ENCODE data around the gene NR5A1. TPM values are rescaled to one million over a fixed set of nuclear protein-coding genes. Genes with fewer than 3 reads are reported as not detected.

NR5A1 gene
- total RNA-seq, 4 donors from 2014 or later: not detected

- intact Hi-C loops (cut with DNase I; ENCODE audit: low total_unique reads) (no loop called here), in situ Hi-C loops (cut with MboI; ENCODE audit: low pct_ligation_motif_present in 1 of 4, low pct_unique_long_range_greater_than_20kb in 1 of 4, low sequenced_read_pairs in 3 of 4) (no loop called here)
- Histone ChIP-seq H3K27me3 (peaks cover 69% of the 10 kb centered on the region), H3K4me3 (no peak overlapping the region), H3K27ac (no peak overlapping the region), H3K4me1 (peaks cover 0 to 11% (median 8%) of the 10 kb centered on the region in 4 donors), H3K9me3 (no peaks in the 10 kb centered on the region), H3K36me3 (no peaks in the 10 kb centered on the region)
- 62% methylated on average over 12 of the region's 12 CpGs; no CpG with 5 or more reads in 1 of the 2 donors for WGBS, 2 donors (ENCODE audit: low coverage in 1 of 2)
- no peak for TF ChIP-seq EP300 (IDR thresholded peaks at IDR 0.05; ENCODE audit: low read depth)
- no peak for TF ChIP-seq POLR2AphosphoS5 (IDR thresholded peaks at IDR 0.05)
- TF ChIP-seq POLR2A (IDR thresholded peaks at IDR 0.05): no peak
- no peak for TF ChIP-seq CTCF (IDR thresholded peaks at IDR 0.05)
- no peak for DNase-seq
Measured at GRCh38 chr9:124478354-124478753, 28.8 kb downstream of the NR5A1 start.

GRCh38 chr9:124477648-124478285, 29.4 kb downstream of the NR5A1 start:
- H3K27me3 ChIP-seq: peaks cover 69% of the 10 kb centered on the region

GRCh38 chr9:124477211-124477647, 30.0 kb downstream of the NR5A1 start:
- Histone ChIP-seq H3K36me3 (no peaks in the 10 kb centered on the region), H3K27ac (no peak overlapping the region), H3K9me3 (no peaks in the 10 kb centered on the region), H3K27me3 (peaks cover 65% of the 10 kb centered on the region), H3K4me3 (peak overlapping the region in 1 of 4 donors; percentile 38), H3K4me1 (peaks cover 0 to 11% (median 8%) of the 10 kb centered on the region in 4 donors)
- no peak for DNase-seq
- TF ChIP-seq EP300 (IDR thresholded peaks at IDR 0.05; ENCODE audit: low read depth) (no peak), POLR2AphosphoS5 (IDR thresholded peaks at IDR 0.05) (no peak), POLR2A (IDR thresholded peaks at IDR 0.05) (no peak), CTCF (IDR thresholded peaks at IDR 0.05) (no peak)
- 41% methylated on average over 12 of the region's 19 CpGs; no CpG with 5 or more reads in 1 of the 2 donors for WGBS, 2 donors (ENCODE audit: low coverage in 1 of 2)
- intact Hi-C loops (cut with DNase I; ENCODE audit: low total_unique reads) (no loop called here), in situ Hi-C loops (cut with MboI; ENCODE audit: low pct_ligation_motif_present in 1 of 4, low pct_unique_long_range_greater_than_20kb in 1 of 4, low sequenced_read_pairs in 3 of 4) (no loop called here)

More at GRCh38 chr9:124477648-124478285, 29.4 kb downstream of the NR5A1 start:
- in situ Hi-C loops (cut with MboI; ENCODE audit: low pct_ligation_motif_present in 1 of 4, low pct_unique_long_range_greater_than_20kb in 1 of 4, low sequenced_read_pairs in 3 of 4) (no loop called here), intact Hi-C loops (cut with DNase I; ENCODE audit: low total_unique reads) (no loop called here)
- no peaks in the 10 kb centered on the region for H3K36me3 ChIP-seq
- TF ChIP-seq POLR2A (IDR thresholded peaks at IDR 0.05) (no peak), POLR2AphosphoS5 (IDR thresholded peaks at IDR 0.05) (no peak), CTCF (IDR thresholded peaks at IDR 0.05) (no peak), EP300 (IDR thresholded peaks at IDR 0.05; ENCODE audit: low read depth) (no peak)
- H3K9me3 ChIP-seq: no peaks in the 10 kb centered on the region
- H3K4me3 ChIP-seq: peak overlapping the region in 2 of 4 donors; percentile 6 to 38
- WGBS, 2 donors (ENCODE audit: low coverage in 1 of 2): 27% methylated on average over 3 of the region's 53 CpGs; no CpG with 5 or more reads in 1 of the 2 donors
- no peak overlapping the region for H3K27ac ChIP-seq
- peaks cover 0 to 11% (median 8%) of the 10 kb centered on the region in 4 donors for H3K4me1 ChIP-seq
- no peak for DNase-seq

GRCh38 chr9:124475868-124476690, 31.1 kb downstream of the NR5A1 start:
- Histone ChIP-seq H3K4me3 (no peak overlapping the region), H3K4me1 (peaks cover 0 to 11% (median 8%) of the 10 kb centered on the region in 4 donors), H3K27ac (no peak overlapping the region), H3K36me3 (no peaks in the 10 kb centered on the region), H3K9me3 (no peaks in the 10 kb centered on the region), H3K27me3 (peaks cover 55% of the 10 kb centered on the region)
- no peak for DNase-seq
- in situ Hi-C loops (cut with MboI; ENCODE audit: low pct_ligation_motif_present in 1 of 4, low pct_unique_long_range_greater_than_20kb in 1 of 4, low sequenced_read_pairs in 3 of 4): no loop called here
- TF ChIP-seq CTCF (IDR thresholded peaks at IDR 0.05) (no peak), POLR2A (IDR thresholded peaks at IDR 0.05) (no peak), POLR2AphosphoS5 (IDR thresholded peaks at IDR 0.05) (no peak), EP300 (IDR thresholded peaks at IDR 0.05; ENCODE audit: low read depth) (no peak)
- intact Hi-C loops (cut with DNase I; ENCODE audit: low total_unique reads): no loop called here
- 79 to 83% methylated on average over 1 to 13 of the region's 14 CpGs for WGBS, 2 donors (ENCODE audit: low coverage in 1 of 2)

Measured in transverse colon (tissue), 4 donors.